ENCODE measurements around the gene SPATA13.
A peak's percentile ranks its signal among the peaks of the same experiment; 100 is the strongest.

SPATA13 gene

GRCh38 chr13:24253520-24254145 lies 93.1 kb downstream of the SPATA13 start:
- peak; percentile 30 for DNase-seq
- no peak for ATAC-seq

- DNase-seq (peak; percentile 59), ATAC-seq (peak; percentile 71)
Observed at GRCh38 chr13:24254146-24254841, 93.8 kb downstream of the SPATA13 start.

- DNase-seq: no peak
- ATAC-seq: no peak
Observed at GRCh38 chr13:24257497-24257896, 97.0 kb downstream of the SPATA13 start.

GRCh38 chr13:24261566-24261965 lies 101.0 kb downstream of the SPATA13 start:
- peak; percentile 36 for ATAC-seq
- no peak for DNase-seq

DNA sequence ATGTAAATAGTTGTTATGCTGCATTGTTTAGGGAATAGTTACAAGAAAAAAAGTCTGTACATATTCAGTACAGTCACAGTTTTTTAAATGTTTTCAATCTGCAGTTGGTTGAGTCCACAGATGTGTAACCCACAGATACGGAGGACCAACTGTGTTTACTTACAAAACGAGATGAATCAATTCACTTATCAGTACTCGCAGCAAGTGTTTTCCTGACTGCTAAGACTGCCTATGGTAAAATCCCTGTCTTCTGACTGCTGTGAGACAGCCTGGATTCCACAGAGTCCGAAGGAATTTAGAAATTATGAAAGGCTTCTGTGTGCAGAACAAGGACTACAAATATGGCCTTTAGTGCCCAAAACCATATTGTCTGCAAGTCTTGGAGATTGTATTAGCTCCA lies 103.1 kb downstream of the SPATA13 start:
- ATAC-seq (no peak), DNase-seq (no peak)

GRCh38 chr13:24264976-24265375 lies 104.5 kb downstream of the SPATA13 start:
- ATAC-seq: peak; percentile 98
- peak; percentile 79 for DNase-seq

GRCh38 chr13:24265453-24265852 lies 104.9 kb downstream of the SPATA13 start:
- ATAC-seq (no peak), DNase-seq (no peak)

DNA sequence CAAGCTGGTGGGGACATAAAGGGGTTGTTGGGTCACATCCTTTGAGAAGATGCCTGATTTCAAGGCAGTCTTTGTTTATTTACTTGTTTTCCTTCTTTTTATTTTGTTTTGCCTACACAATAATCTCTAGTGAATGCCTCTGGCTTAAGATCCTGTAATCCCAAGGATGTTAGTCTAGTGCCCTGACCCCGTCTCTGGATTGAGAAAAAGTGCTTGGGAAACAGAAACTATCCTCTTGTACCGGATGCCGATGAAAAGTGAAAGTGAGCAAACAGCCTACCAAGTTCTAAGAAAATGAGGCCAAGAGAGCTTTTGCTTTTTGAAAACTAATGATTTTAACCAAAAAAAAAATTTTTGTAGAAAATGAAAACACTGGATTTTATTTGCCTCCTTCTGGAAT lies 106.8 kb downstream of the SPATA13 start:
- ATAC-seq (no peak), DNase-seq (no peak)

DNA sequence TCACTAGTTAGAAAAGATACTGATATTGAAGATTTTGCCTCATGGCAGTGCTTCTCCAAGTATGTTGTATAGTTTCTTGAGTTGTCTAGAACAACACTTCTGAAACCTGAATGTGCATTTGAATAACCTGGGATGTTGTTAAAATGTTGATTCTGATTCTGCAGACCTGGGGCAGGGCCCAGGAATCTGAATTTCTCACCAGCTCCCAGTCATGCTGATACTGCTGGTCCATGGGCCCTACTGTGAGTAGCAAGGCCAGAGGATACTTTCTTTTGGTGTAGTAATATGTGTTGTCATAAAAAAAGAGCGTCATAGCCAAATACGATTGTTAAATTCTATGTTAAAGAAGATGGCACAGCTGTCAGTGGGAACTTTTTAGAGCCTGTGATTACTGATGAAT lies 107.3 kb downstream of the SPATA13 start:
- DNase-seq (no peak), ATAC-seq (no peak)

- ATAC-seq (no peak), DNase-seq (no peak)
Observed at GRCh38 chr13:24269821-24270220, 109.3 kb downstream of the SPATA13 start.

DNA sequence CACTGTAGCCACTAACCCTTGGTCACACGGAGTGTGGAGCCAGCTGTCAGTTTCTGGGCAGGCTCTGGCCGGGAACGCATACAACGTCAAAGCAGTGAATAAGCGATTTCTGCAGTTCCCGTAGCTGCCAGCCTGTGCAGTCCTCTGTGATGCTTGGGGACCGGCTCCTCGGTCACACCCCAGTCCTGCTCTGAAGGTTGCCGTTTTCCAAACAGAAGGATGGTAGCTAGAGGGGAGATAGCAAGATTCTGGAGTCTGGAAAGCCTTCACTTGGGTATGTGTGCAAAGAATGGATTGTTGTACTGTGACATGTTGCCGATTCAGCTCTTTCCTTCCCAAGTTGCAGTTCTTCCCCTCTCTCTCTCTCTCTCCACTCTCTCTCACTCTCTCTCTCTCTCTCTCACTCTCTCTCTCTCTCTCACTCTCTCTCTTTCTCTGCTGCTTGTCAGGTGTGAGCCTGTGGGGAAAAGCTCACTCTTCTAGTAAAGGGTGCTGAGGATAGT lies 110.2 kb downstream of the SPATA13 start:
- DNase-seq (peak; percentile 68), ATAC-seq (peak; percentile 29)

- ATAC-seq (no peak), DNase-seq (no peak)
Observed at GRCh38 chr13:24271231-24271600, 110.7 kb downstream of the SPATA13 start.

DNA sequence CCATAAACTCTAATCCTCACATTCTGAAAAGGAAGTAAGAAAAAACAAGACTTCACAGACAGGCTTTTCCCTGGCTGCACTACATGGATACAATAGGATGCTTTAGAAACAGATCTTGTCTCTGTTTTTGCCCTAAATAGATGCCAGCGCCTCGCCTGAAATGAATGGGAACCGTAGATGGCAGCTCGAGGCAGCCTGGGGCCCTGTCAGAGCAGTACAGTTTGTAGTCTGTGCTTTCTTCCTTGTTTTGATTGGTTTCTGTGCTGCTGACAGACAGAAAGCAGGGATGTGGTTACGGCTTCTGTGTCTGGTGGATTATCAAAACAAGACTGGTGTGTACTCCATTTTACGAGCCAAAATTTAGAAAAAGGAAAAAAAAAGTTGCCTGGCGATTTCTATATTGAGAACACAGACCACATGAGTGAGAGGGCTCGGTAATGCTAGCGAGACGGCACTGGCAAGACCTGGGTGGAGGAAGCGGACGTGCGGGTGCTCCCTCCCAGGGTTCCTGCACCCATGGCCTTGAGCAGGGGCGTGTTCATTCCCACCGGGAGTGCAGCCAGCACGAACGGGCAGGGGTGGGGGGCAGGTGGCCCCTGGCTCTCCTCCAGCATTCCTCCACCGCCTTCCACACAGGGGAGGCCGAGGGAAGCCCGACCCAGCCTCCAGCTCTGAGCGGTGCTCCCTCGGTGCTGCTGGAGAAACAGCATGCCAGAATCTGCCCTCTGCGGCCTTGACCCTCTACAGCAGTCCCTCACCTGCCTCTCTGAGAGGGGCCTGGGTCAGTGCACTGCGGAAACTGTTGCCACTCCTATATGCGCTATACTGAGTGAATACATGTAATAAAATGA lies 111.3 kb downstream of the SPATA13 start:
- DNase-seq (peak; percentile 51), ATAC-seq (peak; percentile 47)

DNA sequence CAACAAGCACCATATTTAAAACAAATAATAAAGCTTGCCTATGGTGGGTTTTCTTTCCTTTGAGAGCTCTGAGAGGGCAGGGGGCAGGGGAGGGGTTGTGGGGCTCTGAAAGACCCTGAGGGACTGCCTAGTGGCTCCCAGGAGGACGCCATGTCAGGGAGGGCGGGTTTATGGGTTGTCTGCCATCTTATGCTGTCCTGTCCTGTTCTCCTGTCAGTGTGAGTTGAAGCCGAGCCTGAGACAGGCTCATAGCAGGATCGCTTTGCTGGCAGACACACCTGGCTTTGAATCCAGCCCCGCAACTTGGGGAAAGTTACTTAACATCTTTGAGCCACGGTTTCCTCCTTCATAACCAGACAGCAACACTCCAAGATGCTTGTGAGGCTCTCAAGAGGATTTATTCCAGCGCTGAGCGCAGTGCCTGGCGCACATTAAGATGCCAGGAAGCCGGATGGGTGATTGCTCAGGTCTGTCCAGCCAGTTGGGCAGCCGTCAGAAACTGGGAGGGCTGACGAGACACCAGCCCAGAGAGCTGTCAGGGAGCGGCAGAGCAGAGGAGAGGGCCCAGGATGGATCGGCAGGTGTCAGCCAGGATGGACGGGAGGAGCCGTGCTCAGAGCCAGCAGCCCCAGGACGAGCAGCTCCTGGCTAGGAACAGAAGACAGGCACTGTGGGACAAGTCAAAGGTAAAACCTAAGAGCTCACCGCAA lies 112.1 kb downstream of the SPATA13 start:
- ATAC-seq: no peak

GRCh38 chr13:24273926-24274325 lies 113.4 kb downstream of the SPATA13 start:
- ATAC-seq: no peak
- no peak for DNase-seq

More for the DNA sequence above, 112.1 kb downstream of the SPATA13 start:
- peak; percentile 31 for DNase-seq

- ATAC-seq (peak; percentile 84), DNase-seq (peak; percentile 80)
Observed at GRCh38 chr13:24274452-24275021, 114.0 kb downstream of the SPATA13 start.

- no peak for ATAC-seq
- DNase-seq: no peak
Observed at GRCh38 chr13:24275041-24275440, 114.5 kb downstream of the SPATA13 start.

DNA sequence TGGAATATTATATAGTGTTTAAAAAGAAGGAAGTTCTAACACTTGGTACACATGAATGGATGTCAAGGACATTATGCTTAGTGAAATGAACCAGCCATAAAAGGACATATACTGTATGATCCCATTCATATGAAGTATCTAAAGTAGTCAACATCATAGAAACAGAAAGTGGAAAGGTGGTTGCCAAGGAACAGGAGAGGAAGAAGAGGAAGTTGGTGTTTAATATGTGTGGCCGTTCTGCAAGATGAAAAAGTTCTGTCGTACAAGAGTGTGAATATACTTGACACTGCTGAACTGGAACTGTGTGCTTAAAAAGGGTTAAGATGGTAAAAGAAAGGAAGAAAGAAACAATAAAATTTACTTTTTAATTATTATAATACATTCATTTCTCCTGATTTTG lies 115.8 kb downstream of the SPATA13 start:
- ATAC-seq: no peak
- DNase-seq: no peak

DNA sequence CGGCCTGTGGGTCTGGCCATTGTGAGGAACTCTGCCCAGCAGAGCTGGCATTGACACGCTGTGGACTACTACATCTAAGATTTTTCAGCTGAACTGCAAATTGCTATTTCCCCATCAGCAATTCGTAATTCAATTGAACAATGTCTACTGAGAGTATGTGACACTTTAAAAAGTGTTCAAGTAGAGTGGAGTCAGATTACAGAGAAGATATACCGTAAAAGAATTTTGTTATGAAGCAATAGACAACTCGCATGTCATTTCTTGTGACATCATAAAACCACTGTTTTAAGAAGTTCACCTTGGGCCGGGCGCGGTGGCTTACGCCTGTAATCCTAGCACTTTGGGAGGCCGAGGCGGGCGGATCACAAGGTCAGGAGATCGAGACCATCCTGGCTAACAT lies 116.3 kb downstream of the SPATA13 start:
- no peak for DNase-seq
- ATAC-seq: no peak

DNA sequence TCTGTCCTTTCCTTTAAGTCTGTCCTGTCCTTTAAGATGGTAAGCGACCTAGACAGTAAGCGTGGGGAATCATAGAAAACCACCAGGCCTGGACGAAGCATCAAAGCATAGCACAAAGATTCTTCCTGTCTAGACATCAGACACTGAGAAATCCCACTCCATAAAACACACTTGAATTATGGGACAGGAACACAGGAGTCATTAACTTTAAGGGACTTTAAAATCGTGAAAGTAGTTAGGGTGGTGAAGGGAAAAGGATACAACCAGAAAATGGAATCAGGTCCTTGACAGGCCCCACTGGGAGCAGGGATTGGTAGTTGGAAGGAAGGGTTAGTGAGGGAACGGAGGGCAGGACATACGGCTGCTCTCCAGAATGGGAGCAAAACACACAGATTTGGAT lies 117.2 kb downstream of the SPATA13 start:
- DNase-seq: no peak
- no peak for ATAC-seq

GRCh38 chr13:24279327-24280110 lies 119.0 kb downstream of the SPATA13 start:
- DNase-seq (no peak), ATAC-seq (no peak)
